Liver (tissue), 10 donors: Measurements from ENCODE around the gene LXN. TPM values are rescaled to one million over a fixed set of nuclear protein-coding genes. Genes with fewer than 3 reads are reported as not detected.

Experiments
- DNase-seq: peaks from one replicate; pipeline ENCODE4 v3.0.0-alpha.2; 2017; ENCODE audit warnings: low spot score
- H3K27ac ChIP-seq, 2 donors: one replicate each; pipeline ENCODE4 v1.7.0; 2013; ENCODE audit warnings: inconsistent platforms in 2 of 2, low read length in 2 of 2, control low read depth in 1 of 2, low read depth in 1 of 2, mild to moderate bottlenecking in 1 of 2
- H3K27me3 ChIP-seq, 4 donors: one replicate each; pipeline versions ENCODE4 v1.6.1 to v1.7.0; 2013; ENCODE audit warnings: low read length in 3 of 4, inconsistent platforms in 1 of 4, mild to moderate bottlenecking in 1 of 4, moderate library complexity in 1 of 4; ENCODE audit not compliant: control insufficient read depth in 4 of 4, insufficient read depth in 4 of 4
- H3K36me3 ChIP-seq, 4 donors: one replicate each; pipeline versions ENCODE4 v1.6.1 to v1.7.0; 2013; ENCODE audit warnings: low read length in 3 of 4, mild to moderate bottlenecking in 3 of 4, low read depth in 1 of 4, moderate library complexity in 1 of 4; ENCODE audit not compliant: control insufficient read depth in 4 of 4, insufficient read depth in 3 of 4
- H3K4me1 ChIP-seq, 4 donors: one replicate each; pipeline versions ENCODE4 v1.6.1 to v1.7.0; 2013; ENCODE audit warnings: low read length in 3 of 4, mild to moderate bottlenecking in 3 of 4, moderate library complexity in 1 of 4; ENCODE audit not compliant: control insufficient read depth in 4 of 4, insufficient read depth in 4 of 4
- H3K4me3 ChIP-seq, 3 donors: one replicate each; pipeline versions ENCODE4 v1.6.1 to v1.7.0; 2013; ENCODE audit warnings: low read length in 3 of 3, control low read depth in 1 of 3, low read depth in 1 of 3, mild to moderate bottlenecking in 1 of 3
- H3K9ac ChIP-seq, 2 donors: one replicate each; pipeline ENCODE4 v1.7.0; 2013; ENCODE audit warnings: low read length in 2 of 2, mild to moderate bottlenecking in 2 of 2, moderate library complexity in 2 of 2, control low read depth in 1 of 2, low read depth in 1 of 2
- H3K9me3 ChIP-seq, 4 donors: one replicate each; pipeline versions ENCODE4 v1.6.1 to v1.7.0; 2013; ENCODE audit warnings: low read length in 3 of 4; ENCODE audit not compliant: control insufficient read depth in 4 of 4
- ATF3 ChIP-seq: IDR thresholded peaks from 2 replicates; pipeline ENCODE4 v1.6.1; 2016; ENCODE audit warnings: antibody characterized with exemption
- CTCF ChIP-seq: fragments of 150-350 bp; IDR thresholded peaks from 2 replicates; pipeline ENCODE4 v1.5.1; 2017; ENCODE audit warnings: improper control_type of control experiment, low read depth, low read length; ENCODE audit not compliant: missing input control
- GABPA ChIP-seq, 2 donors: IDR thresholded peaks in 1 of 2; conservative IDR thresholded peaks in 1 of 2; 2 replicates each; pipeline ENCODE4 v1.6.1; 2016; ENCODE audit warnings: antibody characterized with exemption in 2 of 2, mild to moderate bottlenecking in 1 of 2, moderate library complexity in 1 of 2
- HNF4A ChIP-seq, 2 donors: conservative IDR thresholded peaks; 2 replicates each; pipeline ENCODE4 v1.6.1; 2016; ENCODE audit warnings: antibody characterized with exemption in 2 of 2, mild to moderate bottlenecking in 2 of 2
- HNF4G ChIP-seq: IDR thresholded peaks from 2 replicates; pipeline ENCODE4 v1.6.1; 2016; ENCODE audit warnings: antibody characterized with exemption
- JUND ChIP-seq, 2 donors: IDR thresholded peaks; 2 replicates each; pipeline ENCODE4 v1.6.1; 2016; ENCODE audit warnings: antibody characterized with exemption in 2 of 2
- MAX ChIP-seq: IDR thresholded peaks from 2 replicates; pipeline ENCODE4 v1.6.1; 2016; ENCODE audit warnings: antibody characterized with exemption
- NR2F2 ChIP-seq: IDR thresholded peaks from 2 replicates; pipeline ENCODE4 v1.6.1; 2016; ENCODE audit warnings: antibody characterized with exemption
- RAD21 ChIP-seq, 2 donors: IDR thresholded peaks; 2 replicates each; pipeline ENCODE4 v1.6.1; 2016; ENCODE audit warnings: antibody characterized with exemption in 2 of 2, mild to moderate bottlenecking in 2 of 2
- REST ChIP-seq: IDR thresholded peaks from 2 replicates; pipeline ENCODE4 v1.6.1; 2016; ENCODE audit warnings: antibody characterized with exemption, mild to moderate bottlenecking
- SP1 ChIP-seq: IDR thresholded peaks from 2 replicates; pipeline ENCODE4 v1.6.1; 2018; ENCODE audit warnings: antibody characterized with exemption, mild to moderate bottlenecking
- TAF1 ChIP-seq: conservative IDR thresholded peaks from 2 replicates; pipeline ENCODE4 v1.6.1; 2016; ENCODE audit warnings: antibody characterized with exemption, mild to moderate bottlenecking
- YY1 ChIP-seq: IDR thresholded peaks from 2 replicates; pipeline ENCODE4 v1.6.1; 2016; ENCODE audit warnings: antibody characterized with exemption, mild to moderate bottlenecking
- WGBS: extraction: QIAGEN DNeasy Blood & Tissue Kit; methylation state at CpG from one replicate; pipeline ENCODE4 v1.1.7; 2013; 5-methylcytosine and 5-hydroxymethylcytosine counted together
- polyA plus RNA-seq, 2 donors: library from polyadenylated mRNA; stranded (reverse) in 1 of 2; unstranded in 1 of 2; fragments of 200-250 nt in 1 of 2; fragments of >200 nt in 1 of 2; fragmentation: Nextera tagmentation in 1 of 2; extraction: Ambion mirVana in 1 of 2; gene quantifications; one replicate each; pipeline versions ENCODE4 v1.2.1 to v1.2.3, GENCODE V29; 2013 to 2015
- small RNA-seq: library from RNA; depleted of rRNA; stranded (forward); fragments of <200 nt; gene quantifications from one replicate; pipeline ENCODE3, GENCODE V24; 2014
- total RNA-seq, 2 donors: library from RNA; depleted of rRNA; stranded (reverse); fragments of >200 nt; gene quantifications; one replicate each; pipeline ENCODE4 v1.2.3, GENCODE V29; 2014
- donor health status: healthy.
- donor health status: healthy.
- donor health status: healthy.
- donor health status: healthy.
- donor health status: healthy.

LXN gene
- total and polyA plus RNA-seq, 4 donors: 1.7 to 52.2 (median 2.6) TPM

- H3K27ac ChIP-seq: no peak overlapping the region
- TF ChIP-seq HNF4G (no peak), GABPA (IDR thresholded peaks at IDR 0.05 in 1 of 2, conservative IDR thresholded peaks at IDR 0.05 in 1 of 2) (no peak), ATF3 (no peak), REST (no peak), HNF4A (conservative IDR thresholded peaks at IDR 0.05) (no peak), NR2F2 (no peak), RAD21 (IDR thresholded peaks at IDR 0.05) (no peak), YY1 (no peak), TAF1 (no peak), MAX (no peak), JUND (IDR thresholded peaks at IDR 0.05) (no peak), SP1 (no peak), CTCF (no peak)
- H3K36me3 ChIP-seq: no peaks in the 10 kb centered on the region
- H3K9me3 ChIP-seq: no peaks in the 10 kb centered on the region
- 49% methylated on average over 1 of the region's 1 CpG for WGBS
- no peaks in the 10 kb centered on the region for H3K4me1 ChIP-seq
- no peak overlapping the region for H3K9ac ChIP-seq
- DNase-seq: no peak
- no peaks in the 10 kb centered on the region for H3K27me3 ChIP-seq
- H3K4me3 ChIP-seq: no peak overlapping the region
These were observed 54.2 kb downstream of the LXN start for GRCh38 chr3:158617982-158618875.

Small RNAs within 50 kb of the gene (small RNA-seq; reads per million reads assigned to genes)
- not detected for gene AC025033.1
- gene AC080013.6: not detected

Other genes with a start within 250 kb of the LXN start
- 1 to 10 TPM in 1 of 2 donors, under 1 TPM in 1; 0.25 to 3.3 TPM for gene MLF1, start 101.5 kb downstream of the LXN start, total RNA-seq
- gene MLF1, start 101.5 kb downstream of the LXN start, polyA plus RNA-seq: under 1 TPM; 0.20 to 0.64 TPM
- 10 to 100 TPM; 35.0 to 73.2 TPM for gene GFM1, start 28.1 kb downstream of the LXN start, total RNA-seq
- gene GFM1, start 28.1 kb downstream of the LXN start, polyA plus RNA-seq: 10 to 100 TPM; 33.8 to 36.5 TPM
- gene RARRES1, start 59.8 kb upstream of the LXN start, total RNA-seq: 1 to 10 TPM in 1 of 2 donors, under 1 TPM in 1; 0.92 to 6.9 TPM
- gene RARRES1, start 59.8 kb upstream of the LXN start, polyA plus RNA-seq: 1 to 10 TPM; 1.6 to 3.2 TPM
- 10 to 100 TPM; 74.1 to 84.7 TPM for gene MFSD1, start 129.4 kb upstream of the LXN start, total RNA-seq
- 10 to 100 TPM; 30.4 to 46.5 TPM for gene MFSD1, start 129.4 kb upstream of the LXN start, polyA plus RNA-seq